AG04449 (cell line): ENCODE results near the gene USP6.

Experiments used
- CTCF ChIA-PET: fragments of 350-600 bp; formaldehyde crosslinking; extraction: SDS; loops from one replicate; lab custom pipeline; 2021; ENCODE audit warnings: antibody characterized with exemption; lab: Yijun Ruan, JAX
- POLR2A ChIA-PET: fragments of 400-600, 350-600 bp; formaldehyde crosslinking; extraction: SDS; loops from one replicate; lab custom pipeline; 2020; ENCODE audit warnings: antibody characterized with exemption, inconsistent platforms; lab: Yijun Ruan, JAX
- DNase-seq: peaks from one replicate; pipeline ENCODE4 v3.0.0-alpha.2; 2010; ENCODE audit warnings: low read depth, low spot score
- H3K4me3 ChIP-seq: 2 replicates; pipeline ENCODE4 v1.5.1; 2011; ENCODE audit warnings: low read depth, mild to moderate bottlenecking, control low read depth, low read length
- TF ChIP-seq, protein P1 (sequence below): IDR thresholded peaks from one replicate; pipeline ENCODE4 v1.5.1; 2011; ENCODE audit warnings: mild to moderate bottlenecking, moderate library complexity, low read length, control low read depth, inconsistent platforms; ENCODE audit not compliant: insufficient read depth; ENCODE audit errors: missing control alignments

Gene USP6

DNA sequence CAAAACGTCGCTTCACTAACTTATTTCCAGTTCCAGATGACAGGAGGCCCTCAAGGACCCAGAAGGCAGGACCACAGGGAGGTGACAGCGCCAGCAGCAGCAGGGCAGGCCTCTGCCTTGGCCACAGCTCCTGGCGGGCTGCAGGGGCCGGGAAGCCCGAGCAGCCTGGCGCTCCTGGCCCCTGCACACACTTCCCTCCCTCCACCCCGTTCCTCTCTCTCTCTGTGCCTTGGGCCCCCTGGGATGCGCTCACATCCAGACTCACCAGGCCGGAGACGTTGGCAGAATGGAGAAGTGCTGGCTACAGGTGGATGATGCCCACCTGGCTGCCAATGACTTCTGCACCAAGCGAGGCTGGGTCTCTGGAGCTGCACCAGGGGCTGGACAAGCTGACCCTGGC lies 63.2 kb downstream of the USP6 start:
- TF ChIP-seq, protein P1, sequence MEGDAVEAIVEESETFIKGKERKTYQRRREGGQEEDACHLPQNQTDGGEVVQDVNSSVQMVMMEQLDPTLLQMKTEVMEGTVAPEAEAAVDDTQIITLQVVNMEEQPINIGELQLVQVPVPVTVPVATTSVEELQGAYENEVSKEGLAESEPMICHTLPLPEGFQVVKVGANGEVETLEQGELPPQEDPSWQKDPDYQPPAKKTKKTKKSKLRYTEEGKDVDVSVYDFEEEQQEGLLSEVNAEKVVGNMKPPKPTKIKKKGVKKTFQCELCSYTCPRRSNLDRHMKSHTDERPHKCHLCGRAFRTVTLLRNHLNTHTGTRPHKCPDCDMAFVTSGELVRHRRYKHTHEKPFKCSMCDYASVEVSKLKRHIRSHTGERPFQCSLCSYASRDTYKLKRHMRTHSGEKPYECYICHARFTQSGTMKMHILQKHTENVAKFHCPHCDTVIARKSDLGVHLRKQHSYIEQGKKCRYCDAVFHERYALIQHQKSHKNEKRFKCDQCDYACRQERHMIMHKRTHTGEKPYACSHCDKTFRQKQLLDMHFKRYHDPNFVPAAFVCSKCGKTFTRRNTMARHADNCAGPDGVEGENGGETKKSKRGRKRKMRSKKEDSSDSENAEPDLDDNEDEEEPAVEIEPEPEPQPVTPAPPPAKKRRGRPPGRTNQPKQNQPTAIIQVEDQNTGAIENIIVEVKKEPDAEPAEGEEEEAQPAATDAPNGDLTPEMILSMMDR = no peak
- no peak overlapping the region for H3K4me3 ChIP-seq
- CTCF ChIA-PET = no interaction called here
- no peak for DNase-seq
- POLR2A ChIA-PET = no interaction called here

DNA sequence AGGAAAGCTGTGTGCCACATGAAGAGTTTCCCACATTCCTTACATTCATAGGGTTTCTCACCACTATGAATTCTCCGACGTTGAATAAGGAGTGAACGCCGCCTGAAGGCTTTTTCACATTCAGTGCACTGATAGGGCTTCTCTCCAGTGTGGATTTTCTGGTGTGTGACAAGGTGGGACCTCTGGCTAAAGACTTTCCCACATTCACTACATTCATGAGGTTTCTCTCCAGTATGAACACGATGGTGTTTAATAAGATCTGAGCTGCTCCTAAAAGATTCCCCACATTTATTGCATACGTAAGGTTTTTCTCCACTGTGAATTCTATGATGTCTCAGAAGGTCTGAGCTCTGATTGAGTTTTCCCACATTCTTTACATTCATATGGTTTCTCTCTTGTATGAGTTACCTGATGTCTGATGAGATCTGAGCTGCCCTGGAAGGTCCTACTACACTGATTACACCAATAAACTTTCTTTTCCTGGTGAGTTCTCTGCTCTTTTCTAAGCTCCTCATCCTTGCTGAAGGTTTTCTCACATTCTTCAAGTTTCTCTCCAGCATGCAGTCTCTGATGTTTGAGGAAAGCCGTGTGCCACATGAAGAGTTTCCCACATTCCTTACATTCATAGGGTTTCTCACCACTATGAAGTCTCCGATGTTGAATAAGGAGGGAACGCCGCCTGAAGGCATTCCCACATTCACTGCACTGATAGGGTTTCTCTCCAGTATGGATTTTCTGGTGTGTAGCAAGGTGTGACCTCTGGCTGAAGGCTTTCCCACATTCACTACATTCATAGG lies 65.9 kb downstream of the USP6 start:
- TF ChIP-seq, protein P1 = no peak
- DNase-seq = no peak
- ChIA-PET POLR2A (no interaction called here), CTCF (interaction anchor here (1.2 to 2.3 kb wide), 2 partner anchors 9 to 13 kb away, joined by 3 to 7 read pairs; partner anchors contain the start of gene ZNF594)
- no peak overlapping the region for H3K4me3 ChIP-seq

DNA sequence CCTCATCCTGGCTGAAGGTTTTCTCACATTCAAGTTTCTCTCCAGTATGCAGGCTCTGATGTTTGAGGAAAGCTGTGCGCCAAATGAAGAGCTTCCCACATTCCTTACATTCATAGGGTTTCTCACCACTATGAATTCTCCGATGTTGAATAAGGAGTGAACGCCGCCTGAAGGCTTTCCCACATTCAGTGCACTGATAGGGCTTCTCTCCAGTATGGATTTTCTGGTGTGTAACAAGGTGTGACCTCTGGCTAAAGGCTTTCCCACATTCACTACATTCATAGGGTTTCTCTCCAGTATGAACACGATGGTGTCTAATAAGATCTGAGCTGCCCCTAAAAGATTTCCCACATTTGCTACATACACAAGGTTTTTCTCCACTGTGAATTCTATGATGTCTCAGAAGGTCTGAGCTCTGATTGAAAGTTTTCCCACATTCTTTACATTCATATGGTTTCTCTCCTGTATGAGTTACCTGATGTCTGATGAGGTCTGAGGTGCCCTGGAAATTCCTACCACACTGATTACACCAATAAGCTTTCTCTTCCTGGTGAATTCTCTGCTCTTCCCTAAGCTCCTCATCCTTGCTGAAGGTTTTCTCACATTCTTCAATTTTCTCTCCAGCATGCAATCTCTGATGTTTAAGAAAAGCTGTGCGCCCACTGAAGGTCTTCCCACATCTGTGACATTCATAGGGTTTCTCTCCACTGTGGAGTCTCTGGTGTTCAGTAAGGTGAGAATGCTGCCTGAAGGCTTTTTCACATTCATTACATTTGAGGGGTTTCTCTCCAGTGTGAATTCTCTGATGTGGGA lies 67.0 kb downstream of the USP6 start:
- H3K4me3 ChIP-seq = no peak overlapping the region
- TF ChIP-seq, protein P1 = no peak
- POLR2A ChIA-PET = no interaction called here
- DNase-seq = no peak
- CTCF ChIA-PET = interaction anchor here (1.0 kb wide), 1 partner anchor 9 kb away, joined by 3 read pairs; the partner anchor contains the start of gene ZNF594

DNA sequence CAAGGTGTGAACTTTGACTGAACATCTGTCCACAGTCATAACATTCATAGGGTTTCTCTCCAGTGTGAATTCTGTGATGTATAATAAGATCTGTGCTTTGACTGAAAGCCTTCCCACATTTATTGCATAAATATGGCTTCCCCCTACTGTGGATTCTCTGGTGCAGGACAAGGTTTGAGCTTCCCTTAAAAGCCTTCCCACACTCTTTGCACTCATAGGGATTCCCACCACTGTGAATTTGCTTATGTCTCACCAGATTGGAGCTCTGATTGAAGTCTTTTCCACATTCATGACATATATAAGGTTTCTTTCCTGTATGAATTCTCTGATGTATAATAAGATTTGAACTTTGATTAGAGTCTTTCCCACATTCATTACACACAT lies 67.6 kb downstream of the USP6 start:
- no peak for DNase-seq
- TF ChIP-seq, protein P1 = no peak
- POLR2A ChIA-PET = no interaction called here
- H3K4me3 ChIP-seq = no peak overlapping the region
- CTCF ChIA-PET = interaction anchor here (1.0 kb wide), 1 partner anchor 8 kb away, joined by 3 read pairs; the partner anchor contains the start of gene ZNF594

DNA sequence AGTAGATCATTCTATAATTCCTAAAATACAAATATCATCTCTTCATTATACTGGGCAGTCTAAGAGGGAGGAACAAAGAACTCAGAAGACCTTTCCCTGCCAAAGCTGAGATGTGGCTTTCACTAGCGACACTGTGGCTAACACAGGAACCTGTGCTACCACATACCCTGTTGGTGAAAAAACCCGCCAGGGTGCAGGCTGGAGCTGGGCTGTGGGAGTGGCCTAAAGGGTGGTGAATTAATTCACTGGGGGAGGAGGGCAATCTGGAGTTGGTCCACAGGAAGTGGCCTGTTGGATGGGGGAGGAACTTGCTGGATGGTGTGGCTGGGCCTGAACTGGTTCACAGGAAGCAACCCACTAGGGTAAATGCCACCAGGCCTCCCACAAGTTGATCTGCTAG lies 68.5 kb downstream of the USP6 start:
- DNase-seq = no peak
- ChIA-PET CTCF (no interaction called here), POLR2A (no interaction called here)
- TF ChIP-seq, protein P1 = no peak
- no peak overlapping the region for H3K4me3 ChIP-seq
